Endothelial cell of umbilical vein (primary cell): ENCODE data around the gene P4HB. TPM values are rescaled to one million over a fixed set of nuclear protein-coding genes. Genes with fewer than 3 reads are reported as not detected.

Source experiments
- BruUV-seq: library from RNA; stranded (reverse); fragments of 400-500 nt; replicated peaks from 2 replicates; lab custom pipeline; 2021; lab: Mats Ljungman, UMichigan
- CTCF ChIA-PET: fragments of 300-600, 350-600 bp; sonication (Branson Sonifier 250); formaldehyde crosslinking; loops from one replicate; lab custom pipeline; 2021; ENCODE audit warnings: antibody characterized with exemption, inconsistent platforms; lab: Charles Lee
- POLR2A ChIA-PET: fragments of 300-600, 350-600 bp; sonication (Branson Sonifier 250); formaldehyde crosslinking; loops from one replicate; lab custom pipeline; 2021; ENCODE audit warnings: antibody characterized with exemption, inconsistent platforms; lab: Charles Lee
- DNase-seq: peaks from one replicate; pipeline ENCODE4 v3.0.0-alpha.2; 2011; ENCODE audit warnings: low read depth, low spot score
- FAIRE-seq: peaks from 2 replicates; lab custom pipeline; 2011; peaks lifted over from hg19 to GRCh38; lab: Jason Lieb, UNC
- H2AFZ ChIP-seq: 2 replicates; pipeline ENCODE4 v1.6.0; 2012; ENCODE audit warnings: low read depth, low read length, control low read depth, inconsistent platforms
- H3K27ac ChIP-seq: 2 replicates; pipeline ENCODE4 v1.5.1; 2011; ENCODE audit warnings: low read depth, mild to moderate bottlenecking, control low read depth, low read length, moderate library complexity; ENCODE audit not compliant: insufficient read depth
- H3K27me3 ChIP-seq, 2 experiments: 2 replicates each; pipeline versions ENCODE4 v1.6.0 to v1.6.1; 2011; ENCODE audit warnings: low read length in 2 of 2, mixed read lengths in 1 of 2; ENCODE audit not compliant: control insufficient read depth in 2 of 2, insufficient read depth in 2 of 2
- H3K36me3 ChIP-seq, 2 experiments: 2 replicates in 1 of 2; 3 replicates in 1 of 2; pipeline ENCODE4 v1.5.1; 2011; ENCODE audit warnings: low read length in 2 of 2, mild to moderate bottlenecking in 1 of 2, moderate library complexity in 1 of 2; ENCODE audit not compliant: control insufficient read depth in 2 of 2, insufficient read depth in 2 of 2; ENCODE audit errors: extremely low read depth in 1 of 2
- H3K4me1 ChIP-seq: 3 replicates; pipeline ENCODE4 v1.5.1; 2011; ENCODE audit warnings: mild to moderate bottlenecking, low read length; ENCODE audit not compliant: control insufficient read depth, insufficient read depth; ENCODE audit errors: extremely low read depth
- H3K4me2 ChIP-seq: 2 replicates; pipeline ENCODE4 v1.6.1; 2011; ENCODE audit warnings: low read length, control low read depth, mixed read lengths; ENCODE audit not compliant: insufficient read depth
- H3K4me3 ChIP-seq, 3 experiments: fragments of 200-600 bp in 1 of 3; sonication (generic), shearing (Covaris generic) in 1 of 3; replicated peaks in 1 of 3; 2 replicates each; pipeline ENCODE4 v1.5.1; 2011 to 2016; ENCODE audit warnings: control low read depth in 3 of 3, low read length in 3 of 3, mild to moderate bottlenecking in 2 of 3, inconsistent platforms in 1 of 3, low read depth in 1 of 3, moderate library complexity in 1 of 3; ENCODE audit not compliant: insufficient read depth in 1 of 3
- H3K79me2 ChIP-seq: 2 replicates; pipeline ENCODE4 v1.6.0; 2012; ENCODE audit warnings: low read length, inconsistent platforms; ENCODE audit not compliant: control insufficient read depth, insufficient read depth
- H3K9ac ChIP-seq: replicated peaks from 2 replicates; pipeline ENCODE3; 2011; ENCODE audit warnings: low read length, control low read depth; ENCODE audit not compliant: insufficient read depth; ENCODE audit errors: extremely low read depth
- H3K9me1 ChIP-seq: replicated peaks from 3 replicates; pipeline ENCODE4 v1.6.0; 2011; ENCODE audit warnings: mild to moderate bottlenecking, low read length; ENCODE audit not compliant: control insufficient read depth, insufficient read depth; ENCODE audit errors: extremely low read depth
- H3K9me3 ChIP-seq: replicated peaks from 2 replicates; pipeline ENCODE4 v1.5.1; 2012; ENCODE audit warnings: low read length, inconsistent platforms; ENCODE audit not compliant: control insufficient read depth, insufficient read depth
- H4K20me1 ChIP-seq: replicated peaks from 2 replicates; pipeline ENCODE3; 2011; ENCODE audit warnings: mild to moderate bottlenecking, low read length; ENCODE audit not compliant: control insufficient read depth, insufficient read depth; ENCODE audit errors: extremely low read depth
- EZH2 ChIP-seq: IDR thresholded peaks from 2 replicates; pipeline ENCODE4 v1.6.1; 2012; ENCODE audit warnings: borderline replicate concordance, low read depth, mild to moderate bottlenecking, moderate library complexity, low read length, inconsistent platforms; ENCODE audit not compliant: severe bottlenecking
- FOS ChIP-seq: IDR thresholded peaks from 2 replicates; pipeline ENCODE4 v1.6.1; 2011; ENCODE audit warnings: mild to moderate bottlenecking, low read length, moderate library complexity, borderline replicate concordance; ENCODE audit not compliant: insufficient read depth
- GATA2 ChIP-seq: IDR thresholded peaks from 2 replicates; pipeline ENCODE4 v1.7.0; 2011; ENCODE audit warnings: low read depth, mild to moderate bottlenecking, moderate library complexity, mixed read lengths, low read length; ENCODE audit not compliant: insufficient read length, insufficient read depth
- JUN ChIP-seq: IDR thresholded peaks from 2 replicates; pipeline ENCODE4 v1.6.1; 2011; ENCODE audit warnings: borderline replicate concordance, low read depth; ENCODE audit not compliant: insufficient read length, insufficient read depth
- MYC ChIP-seq: IDR thresholded peaks from one replicate; pipeline ENCODE4 v1.6.1; 2011; ENCODE audit warnings: mild to moderate bottlenecking, low read depth, low read length
- POLR2A ChIP-seq: IDR thresholded peaks from 2 replicates; pipeline ENCODE4 v1.6.1; 2012; ENCODE audit warnings: low read depth, mild to moderate bottlenecking, control low read depth, low read length
- POLR2AphosphoS5 ChIP-seq: IDR thresholded peaks from 2 replicates; pipeline ENCODE4 v1.6.1; 2012; ENCODE audit warnings: low read depth, mild to moderate bottlenecking, control low read depth, low read length, moderate library complexity; ENCODE audit not compliant: insufficient read depth
- dilution Hi-C: fragments of 300-500 bp; cut with MboI; formaldehyde crosslinking; loops from one replicate; pipeline ENCODE4 v1.15.0; 2019; ENCODE audit warnings: low sequenced_read_pairs; ENCODE audit not compliant: extremely low pct_ligation_motif_present
- intact Hi-C: fragments of 100-400 bp; cut with micrococcal nuclease; formaldehyde crosslinking; loops from one replicate; pipeline ENCODE4 v1.10.0; 2022
- polyA plus RNA-seq, 4 experiments: library from polyadenylated mRNA; depleted of rRNA in 3 of 4; stranded (reverse) in 3 of 4; unstranded in 1 of 4; fragments of >200 nt; gene quantifications; 2 replicates each; pipeline versions ENCODE4 v1.2.1 to v1.2.3, GENCODE V29; 2011 to 2012; ENCODE audit warnings: missing spikeins in 1 of 4
- total RNA-seq: library from RNA; stranded (reverse); gene quantifications from 2 replicates; pipeline ENCODE4 v1.2.3, GENCODE V29; 2021
- TF ChIP-seq, protein P1 (sequence below), 2 donors: IDR thresholded peaks; 1 replicate in 1 of 2; 2 replicates in 1 of 2; pipeline ENCODE4 v1.5.1; 2011; ENCODE audit warnings: low read length in 2 of 2, mild to moderate bottlenecking in 2 of 2, moderate library complexity in 2 of 2, control low read depth in 1 of 2, inconsistent platforms in 1 of 2, low read depth in 1 of 2; ENCODE audit not compliant: insufficient read depth in 1 of 2; ENCODE audit errors: extremely low read depth in 1 of 2
- TF ChIP-seq, protein P2 (sequence below): IDR thresholded peaks from 2 replicates; pipeline ENCODE4 v1.6.1; 2011; ENCODE audit not compliant: insufficient read depth, insufficient read length

The P4HB gene
- total and polyA plus RNA-seq, 2 donors (not counting 3 experiments of a cell fraction or from before 2014, with no cell fraction given) = 201 to 988 TPM

GRCh38 chr17:81838753-81839255 is 21.5 kb downstream of the P4HB start:
- FAIRE-seq (no peak), DNase-seq (no peak)
- H3K9ac ChIP-seq = no peak overlapping the region
- peaks cover under 1% of the 10 kb centered on the region for H3K4me1 ChIP-seq
- no peaks in the 10 kb centered on the region for H3K27me3 ChIP-seq
- H3K79me2 ChIP-seq = no peaks in the 10 kb centered on the region
- dilution Hi-C loops (no loop called here), intact Hi-C loops (no loop called here)
- peaks cover 5 to 15% of the 10 kb centered on the region in 2 experiments for H3K36me3 ChIP-seq
- BruUV-seq = no TSS peak
- no peak overlapping the region for H2AFZ ChIP-seq
- ChIA-PET CTCF (interaction anchor here (0.8 kb wide), 1 partner anchor 32 kb away, joined by 3 read pairs; no protein-coding TSS in a partner anchor), POLR2A (no interaction called here)
- H4K20me1 ChIP-seq = no peaks in the 10 kb centered on the region
- H3K9me3 ChIP-seq = no peaks in the 10 kb centered on the region
- no peak overlapping the region for H3K4me3 ChIP-seq
- TF ChIP-seq EZH2 = no peak
- TF ChIP-seq JUN = no peak
- TF ChIP-seq, protein P1, sequence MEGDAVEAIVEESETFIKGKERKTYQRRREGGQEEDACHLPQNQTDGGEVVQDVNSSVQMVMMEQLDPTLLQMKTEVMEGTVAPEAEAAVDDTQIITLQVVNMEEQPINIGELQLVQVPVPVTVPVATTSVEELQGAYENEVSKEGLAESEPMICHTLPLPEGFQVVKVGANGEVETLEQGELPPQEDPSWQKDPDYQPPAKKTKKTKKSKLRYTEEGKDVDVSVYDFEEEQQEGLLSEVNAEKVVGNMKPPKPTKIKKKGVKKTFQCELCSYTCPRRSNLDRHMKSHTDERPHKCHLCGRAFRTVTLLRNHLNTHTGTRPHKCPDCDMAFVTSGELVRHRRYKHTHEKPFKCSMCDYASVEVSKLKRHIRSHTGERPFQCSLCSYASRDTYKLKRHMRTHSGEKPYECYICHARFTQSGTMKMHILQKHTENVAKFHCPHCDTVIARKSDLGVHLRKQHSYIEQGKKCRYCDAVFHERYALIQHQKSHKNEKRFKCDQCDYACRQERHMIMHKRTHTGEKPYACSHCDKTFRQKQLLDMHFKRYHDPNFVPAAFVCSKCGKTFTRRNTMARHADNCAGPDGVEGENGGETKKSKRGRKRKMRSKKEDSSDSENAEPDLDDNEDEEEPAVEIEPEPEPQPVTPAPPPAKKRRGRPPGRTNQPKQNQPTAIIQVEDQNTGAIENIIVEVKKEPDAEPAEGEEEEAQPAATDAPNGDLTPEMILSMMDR (IDR thresholded peaks at IDR 0.05; ENCODE audit: extremely low read depth in 1 of 2, insufficient read depth in 1 of 2, low read depth in 1 of 2, low read length in 2 of 2) = no peak
- TF ChIP-seq GATA2 = no peak
- TF ChIP-seq, protein P2, sequence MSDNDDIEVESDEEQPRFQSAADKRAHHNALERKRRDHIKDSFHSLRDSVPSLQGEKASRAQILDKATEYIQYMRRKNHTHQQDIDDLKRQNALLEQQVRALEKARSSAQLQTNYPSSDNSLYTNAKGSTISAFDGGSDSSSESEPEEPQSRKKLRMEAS = no peak
- no peak for TF ChIP-seq POLR2A
- no peak for TF ChIP-seq FOS
- TF ChIP-seq MYC = no peak
- no peak for TF ChIP-seq POLR2AphosphoS5
- H3K9me1 ChIP-seq = no peaks in the 10 kb centered on the region
- H3K4me2 ChIP-seq = no peak overlapping the region
- no peak overlapping the region for H3K27ac ChIP-seq
